Neuronal stem cell (in vitro differentiated cells): ENCODE measurements around the gene NOS3.
A peak's percentile ranks its signal among the peaks of the same experiment; 100 is the strongest.

Experiments used
- DNase-seq: peaks from one replicate; pipeline ENCODE4 v3.0.0-alpha.2; 2013; ENCODE audit warnings: low spot score
- H2AFZ ChIP-seq: one replicate; pipeline ENCODE4 v1.6.1; 2013; ENCODE audit warnings: mild to moderate bottlenecking, low read length, inconsistent platforms
- H2AK5ac ChIP-seq: 2 replicates; pipeline ENCODE4 v1.6.1; 2013; ENCODE audit warnings: low read depth, mild to moderate bottlenecking, inconsistent platforms, low read length, moderate library complexity, mixed read lengths
- H2BK120ac ChIP-seq: 2 replicates; pipeline ENCODE4 v1.6.1; 2013; ENCODE audit warnings: low read depth, mild to moderate bottlenecking, inconsistent platforms, low read length, moderate library complexity, mixed read lengths
- H2BK12ac ChIP-seq: one replicate; pipeline ENCODE4 v1.6.1; 2013; ENCODE audit warnings: low read length, inconsistent platforms
- H2BK15ac ChIP-seq: 2 replicates; pipeline ENCODE4 v1.6.1; 2013; ENCODE audit warnings: mild to moderate bottlenecking, low read length, inconsistent platforms, mixed read lengths
- H2BK5ac ChIP-seq: one replicate; pipeline ENCODE4 v1.6.1; 2013; ENCODE audit warnings: inconsistent platforms, mild to moderate bottlenecking, low read length, moderate library complexity
- H3K14ac ChIP-seq: one replicate; pipeline ENCODE4 v1.6.1; 2013; ENCODE audit warnings: low read length, inconsistent platforms
- H3K18ac ChIP-seq: 2 replicates; pipeline ENCODE4 v1.6.1; 2013; ENCODE audit warnings: low read length, inconsistent platforms
- H3K23ac ChIP-seq: 2 replicates; pipeline ENCODE4 v1.6.1; 2013; ENCODE audit warnings: low read depth, mild to moderate bottlenecking, mixed read lengths, low read length, inconsistent platforms; ENCODE audit not compliant: poor library complexity
- H3K27ac ChIP-seq: replicated peaks from 3 replicates; pipeline ENCODE4 v1.5.1; 2013; ENCODE audit warnings: low read length, inconsistent platforms
- H3K27me3 ChIP-seq, 3 experiments: 2 replicates each; pipeline ENCODE4 v1.6.1; 2013; ENCODE audit warnings: low read length in 3 of 3, mild to moderate bottlenecking in 2 of 3, inconsistent platforms in 1 of 3, low read depth in 1 of 3, mixed read lengths in 1 of 3, moderate library complexity in 1 of 3; ENCODE audit not compliant: control insufficient read depth in 3 of 3, insufficient read depth in 3 of 3
- H3K36me3 ChIP-seq, 2 donors: replicated peaks in 1 of 2; 2 replicates each; pipeline ENCODE4 v1.6.1; 2013; ENCODE audit warnings: low read length in 2 of 2; ENCODE audit not compliant: control insufficient read depth in 2 of 2, insufficient read depth in 2 of 2
- H3K4ac ChIP-seq: 2 replicates; pipeline ENCODE4 v1.6.1; 2013; ENCODE audit warnings: inconsistent platforms, mild to moderate bottlenecking, low read length, moderate library complexity
- H3K4me1 ChIP-seq, 2 donors: 1 replicate in 1 of 2; 2 replicates in 1 of 2; pipeline ENCODE4 v1.6.1; 2013; ENCODE audit warnings: low read length in 2 of 2, low read depth in 1 of 2; ENCODE audit not compliant: control insufficient read depth in 2 of 2, insufficient read depth in 1 of 2
- H3K4me2 ChIP-seq: one replicate; pipeline ENCODE4 v1.6.1; 2013; ENCODE audit warnings: mild to moderate bottlenecking, low read length, inconsistent platforms; ENCODE audit not compliant: insufficient read depth, poor library complexity, severe bottlenecking
- H3K4me3 ChIP-seq, 2 donors: 2 replicates each; pipeline ENCODE4 v1.5.1; 2013; ENCODE audit warnings: low read length in 2 of 2, mild to moderate bottlenecking in 2 of 2, inconsistent platforms in 1 of 2, moderate library complexity in 1 of 2
- H3K79me1 ChIP-seq: one replicate; pipeline ENCODE4 v1.6.1; 2013; ENCODE audit warnings: low read depth, mild to moderate bottlenecking, inconsistent platforms, low read length, moderate library complexity
- H3K9ac ChIP-seq: one replicate; pipeline ENCODE4 v1.6.1; 2013; ENCODE audit warnings: mild to moderate bottlenecking, low read depth, low read length, inconsistent platforms; ENCODE audit not compliant: poor library complexity
- H3K9me3 ChIP-seq, 2 donors: replicated peaks in 1 of 2; 2 replicates each; pipeline versions ENCODE3 to v1.6.1; 2013; ENCODE audit warnings: low read length in 2 of 2, mild to moderate bottlenecking in 2 of 2, inconsistent platforms in 1 of 2, low read depth in 1 of 2, mixed read lengths in 1 of 2, moderate library complexity in 1 of 2; ENCODE audit not compliant: control insufficient read depth in 2 of 2, insufficient read depth in 1 of 2
- H4K8ac ChIP-seq: one replicate; pipeline ENCODE4 v1.6.1; 2013; ENCODE audit warnings: low read depth, mild to moderate bottlenecking, inconsistent platforms, low read length, moderate library complexity
- H4K91ac ChIP-seq: one replicate; pipeline ENCODE4 v1.6.1; 2013; ENCODE audit warnings: low read length, low read depth, mild to moderate bottlenecking, inconsistent platforms; ENCODE audit not compliant: poor library complexity
- WGBS, 2 donors: extraction: QIAGEN DNeasy Blood & Tissue Kit; methylation state at CpG; one replicate each; pipeline ENCODE4 v1.1.7; 2013; ENCODE audit warnings: missing lambda C conversion rate in 2 of 2, mixed read lengths in 1 of 2; ENCODE audit not compliant: insufficient read length in 2 of 2, insufficient replicate concordance in 1 of 2; ENCODE audit errors: extremely low coverage in 2 of 2; 5-methylcytosine and 5-hydroxymethylcytosine counted together

The NOS3 gene

GRCh38 chr7:150994838-150995510 is 4.2 kb downstream of the NOS3 start:
- no peaks in the 10 kb centered on the region for H3K36me3 ChIP-seq
- H3K4ac ChIP-seq: no peak overlapping the region
- H4K8ac ChIP-seq: no peak overlapping the region
- WGBS, 2 donors: no CpG with 5 or more reads among the region's 19 CpGs
- H2BK15ac ChIP-seq: peak overlapping the region; percentile 55
- peak overlapping the region; percentile 63 for H3K18ac ChIP-seq
- H3K23ac ChIP-seq: peak overlapping the region; percentile 2
- H2BK12ac ChIP-seq: no peak overlapping the region
- peak overlapping the region; percentile 76 for H2AFZ ChIP-seq
- no peaks in the 10 kb centered on the region for H3K27me3 ChIP-seq
- no peak for DNase-seq
- H3K9ac ChIP-seq: no peak overlapping the region
- no peak overlapping the region for H3K14ac ChIP-seq
- H2AK5ac ChIP-seq: peak overlapping the region; percentile 4
- H3K4me1 ChIP-seq: peaks cover 15 to 29% of the 10 kb centered on the region in 2 donors
- no peak overlapping the region for H3K4me2 ChIP-seq
- no peak overlapping the region for H4K91ac ChIP-seq
- no peak overlapping the region for H2BK5ac ChIP-seq
- peak overlapping the region in 1 of 2 donors; percentile 29 for H3K4me3 ChIP-seq
- peaks cover 5 to 14% of the 10 kb centered on the region in 2 donors for H3K9me3 ChIP-seq
- H3K79me1 ChIP-seq: no peaks in the 10 kb centered on the region
- H2BK120ac ChIP-seq: peak overlapping the region; percentile 93
- H3K27ac ChIP-seq: no peak overlapping the region

GRCh38 chr7:150996376-150997074 is 5.7 kb downstream of the NOS3 start:
- H3K27me3 ChIP-seq: no peaks in the 10 kb centered on the region
- H3K4me2 ChIP-seq: no peak overlapping the region
- peak overlapping the region; percentile 94 for H2AK5ac ChIP-seq
- peaks cover 15 to 29% of the 10 kb centered on the region in 2 donors for H3K4me1 ChIP-seq
- H4K91ac ChIP-seq: no peak overlapping the region
- no peak overlapping the region for H4K8ac ChIP-seq
- H2BK12ac ChIP-seq: peak overlapping the region; percentile 88
- H2BK5ac ChIP-seq: peak overlapping the region; percentile 78
- no peaks in the 10 kb centered on the region for H3K79me1 ChIP-seq
- peak overlapping the region; percentile 96 for H3K18ac ChIP-seq
- H3K9me3 ChIP-seq: peaks cover 0 to under 1% of the 10 kb centered on the region in 2 donors
- peaks cover 0 to 3% of the 10 kb centered on the region in 2 donors for H3K36me3 ChIP-seq
- no peak for DNase-seq
- WGBS, 2 donors: no CpG with 5 or more reads among the region's 31 CpGs
- H2BK15ac ChIP-seq: peak overlapping the region; percentile 82
- peak overlapping the region; percentile 86 for H3K14ac ChIP-seq
- peak overlapping the region; percentile 80 for H3K4ac ChIP-seq
- peak overlapping the region; percentile 82 for H2AFZ ChIP-seq
- peak overlapping the region; percentile 75 for H3K9ac ChIP-seq
- no peak overlapping the region for H2BK120ac ChIP-seq
- peak overlapping the region; percentile 92 for H3K23ac ChIP-seq
- H3K27ac ChIP-seq: no peak overlapping the region
- H3K4me3 ChIP-seq: no peak overlapping the region

DNA sequence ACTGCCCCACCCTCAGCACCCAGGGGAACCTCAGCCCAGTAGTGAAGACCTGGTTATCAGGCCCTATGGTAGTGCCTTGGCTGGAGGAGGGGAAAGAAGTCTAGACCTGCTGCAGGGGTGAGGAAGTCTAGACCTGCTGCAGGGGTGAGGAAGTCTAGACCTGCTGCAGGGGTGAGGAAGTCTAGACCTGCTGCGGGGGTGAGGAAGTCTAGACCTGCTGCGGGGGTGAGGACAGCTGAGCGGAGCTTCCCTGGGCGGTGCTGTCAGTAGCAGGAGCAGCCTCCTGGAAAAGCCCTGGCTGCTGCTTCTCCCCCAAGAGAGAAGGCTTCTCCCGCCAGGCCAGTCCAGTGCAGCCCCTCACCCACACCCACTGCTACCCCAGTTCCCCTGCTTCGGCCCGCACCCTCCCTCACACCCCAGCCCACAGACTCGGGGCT is 6.3 kb downstream of the NOS3 start:
- peak overlapping the region; percentile 78 for H2BK5ac ChIP-seq
- H3K9me3 ChIP-seq: no peaks in the 10 kb centered on the region
- H3K79me1 ChIP-seq: no peaks in the 10 kb centered on the region
- H2BK120ac ChIP-seq: no peak overlapping the region
- H4K91ac ChIP-seq: no peak overlapping the region
- H3K4me2 ChIP-seq: no peak overlapping the region
- no peak overlapping the region for H2BK12ac ChIP-seq
- H2BK15ac ChIP-seq: no peak overlapping the region
- no peak overlapping the region for H3K27ac ChIP-seq
- peaks cover 15 to 29% of the 10 kb centered on the region in 2 donors for H3K4me1 ChIP-seq
- H3K4me3 ChIP-seq: no peak overlapping the region
- H3K18ac ChIP-seq: peak overlapping the region; percentile 5
- H3K4ac ChIP-seq: peak overlapping the region; percentile 80
- DNase-seq: no peak
- no peaks in the 10 kb centered on the region for H3K27me3 ChIP-seq
- no peak overlapping the region for H3K9ac ChIP-seq
- no CpG with 5 or more reads among the region's 8 CpGs for WGBS, 2 donors
- no peak overlapping the region for H2AK5ac ChIP-seq
- H3K14ac ChIP-seq: no peak overlapping the region
- peaks cover 0 to 9% of the 10 kb centered on the region in 2 donors for H3K36me3 ChIP-seq
- H4K8ac ChIP-seq: no peak overlapping the region
- H3K23ac ChIP-seq: peak overlapping the region; percentile 10
- no peak overlapping the region for H2AFZ ChIP-seq

DNA sequence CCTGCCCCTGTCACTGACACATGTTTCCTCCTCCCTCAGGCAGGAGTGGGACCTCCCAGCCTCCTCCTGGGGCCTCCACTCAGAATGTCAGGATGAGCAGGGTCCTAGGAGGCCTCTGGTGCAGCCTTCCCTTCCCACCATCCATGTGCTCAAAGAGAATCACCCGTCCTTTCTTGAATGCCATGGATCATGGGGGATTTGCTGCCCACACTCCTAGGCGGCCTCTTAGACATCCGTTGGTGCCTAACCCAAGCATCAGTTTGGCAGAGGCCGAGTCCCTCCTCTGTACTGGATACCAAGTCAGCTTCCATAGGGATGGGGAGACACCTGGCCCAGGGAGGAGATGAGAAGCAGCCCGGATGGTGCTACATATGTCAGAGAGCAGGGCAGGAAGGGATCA is 7.0 kb downstream of the NOS3 start:
- Histone ChIP-seq H3K4me3 (no peak overlapping the region), H2BK12ac (no peak overlapping the region), H3K4me1 (peaks cover 15 to 27% of the 10 kb centered on the region in 2 donors), H3K36me3 (peaks cover 0 to 11% of the 10 kb centered on the region in 2 donors), H3K79me1 (no peaks in the 10 kb centered on the region), H4K91ac (no peak overlapping the region), H2AK5ac (peak overlapping the region; percentile 89), H2BK120ac (peak overlapping the region; percentile 47), H2AFZ (no peak overlapping the region), H3K4ac (no peak overlapping the region), H3K27ac (no peak overlapping the region), H3K18ac (no peak overlapping the region), H2BK5ac (peak overlapping the region; percentile 78), H3K9me3 (no peaks in the 10 kb centered on the region), H3K23ac (no peak overlapping the region), H3K27me3 (no peaks in the 10 kb centered on the region), H3K4me2 (no peak overlapping the region), H2BK15ac (peak overlapping the region; percentile 85), H3K9ac (no peak overlapping the region), H3K14ac (no peak overlapping the region), H4K8ac (no peak overlapping the region)
- WGBS, 2 donors: no CpG with 5 or more reads among the region's 5 CpGs
- no peak for DNase-seq
